IMR-90 (cell line): Measurements from ENCODE around the gene ARHGAP35.
A peak's percentile ranks its signal among the peaks of the same experiment; 100 is the strongest.

Experiments used
- BHLHE40 ChIP-seq: fragments of 150-350 bp; IDR thresholded peaks from 2 replicates; pipeline ENCODE4 v1.6.1; 2016; ENCODE audit warnings: mild to moderate bottlenecking, low read depth, low read length
- CEBPB ChIP-seq: IDR thresholded peaks from 2 replicates; pipeline ENCODE4 v1.6.1; 2012; ENCODE audit warnings: low read depth, low read length, improper control_type of control experiment
- CHD1 ChIP-seq: IDR thresholded peaks from 2 replicates; pipeline ENCODE4 v1.6.1; 2012; ENCODE audit warnings: low read depth, low read length, improper control_type of control experiment
- CTCF ChIP-seq: conservative IDR thresholded peaks from 2 replicates; pipeline ENCODE4 v1.5.1; 2012; ENCODE audit warnings: mild to moderate bottlenecking, low read depth, low read length, improper control_type of control experiment
- ELK1 ChIP-seq: fragments of 150-350 bp; IDR thresholded peaks from 2 replicates; pipeline ENCODE4 v1.6.1; 2016; ENCODE audit warnings: low read depth, mild to moderate bottlenecking, low read length, moderate library complexity, borderline replicate concordance
- MAFK ChIP-seq: IDR thresholded peaks from 2 replicates; pipeline ENCODE4 v1.6.1; 2012; ENCODE audit warnings: low read depth, low read length, improper control_type of control experiment
- MAZ ChIP-seq: IDR thresholded peaks from 2 replicates; pipeline ENCODE4 v1.6.1; 2012; ENCODE audit warnings: low read depth, mild to moderate bottlenecking, low read length, improper control_type of control experiment, moderate library complexity, borderline replicate concordance
- MXI1 ChIP-seq: IDR thresholded peaks from 2 replicates; pipeline ENCODE4 v1.6.1; 2012; ENCODE audit warnings: low read depth, mild to moderate bottlenecking, low read length, moderate library complexity, borderline replicate concordance
- POLR2A ChIP-seq: IDR thresholded peaks from 2 replicates; pipeline ENCODE4 v1.6.1; 2012; ENCODE audit warnings: mild to moderate bottlenecking, low read depth, low read length
- RAD21 ChIP-seq: IDR thresholded peaks from 2 replicates; pipeline ENCODE4 v1.6.1; 2012; ENCODE audit warnings: low read length, improper control_type of control experiment
- RFX5 ChIP-seq: IDR thresholded peaks from 2 replicates; pipeline ENCODE4 v1.8.0; 2012; ENCODE audit warnings: low read depth, mild to moderate bottlenecking, low read length, moderate library complexity
- SMC3 ChIP-seq: fragments of 150-350 bp; IDR thresholded peaks from 2 replicates; pipeline ENCODE4 v1.6.1; 2016; ENCODE audit warnings: low read depth, mild to moderate bottlenecking, antibody characterized with exemption, low read length, moderate library complexity
- USF2 ChIP-seq: fragments of 150-350 bp; IDR thresholded peaks from 2 replicates; pipeline ENCODE4 v1.6.1; 2017; ENCODE audit warnings: mild to moderate bottlenecking, antibody characterized with exemption, low read length, low read depth

DNA sequence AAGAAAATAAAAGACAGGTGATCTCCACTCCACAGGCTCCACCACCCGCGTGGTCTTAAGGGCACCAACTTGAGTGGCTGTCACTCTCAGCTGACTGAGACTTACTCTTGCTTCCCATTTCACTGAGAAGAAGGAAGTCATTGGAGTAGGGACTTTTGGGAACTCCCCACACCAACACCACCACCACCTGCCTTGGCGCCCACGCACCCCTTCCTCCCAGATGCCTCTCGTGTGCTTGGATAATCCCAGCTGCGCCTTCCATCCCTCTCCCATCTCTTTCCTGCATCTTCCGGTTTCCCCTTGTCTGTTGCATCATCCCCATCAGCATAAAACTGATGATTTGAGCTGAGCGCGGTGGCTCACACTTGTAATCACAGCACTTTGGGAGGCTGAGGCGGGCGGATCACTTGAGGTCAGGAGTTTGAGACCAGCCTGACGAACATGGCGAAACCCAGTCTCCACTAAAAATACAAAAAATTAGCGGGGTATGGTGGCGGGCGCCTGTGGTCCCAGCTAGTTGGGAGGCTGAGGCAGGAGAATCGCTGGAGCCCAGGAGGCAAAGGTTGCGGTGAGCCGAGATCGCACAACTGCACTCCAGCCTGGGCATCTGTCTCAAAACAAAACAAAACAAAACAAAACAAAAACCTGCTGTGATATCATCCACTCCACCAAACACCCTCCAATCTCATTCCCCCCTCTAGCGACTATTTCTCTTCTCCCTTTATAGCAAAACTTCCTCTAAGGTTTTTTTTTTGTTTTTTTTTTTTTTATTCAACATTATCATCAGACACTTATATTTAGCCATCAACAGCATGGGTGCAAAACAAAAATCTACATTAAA is 35.7 kb upstream of the ARHGAP35 start:
- TF ChIP-seq CTCF (0 out of 2 replicates have a peak, but pooled peaks have one; percentile 2), POLR2A (no peak), SMC3 (no peak), MAFK (no peak), CEBPB (0 out of 2 replicates have a peak, but pooled peaks have one; percentile 4), BHLHE40 (no peak), RFX5 (no peak), RAD21 (no peak), MXI1 (no peak), USF2 (no peak), CHD1 (no peak), ELK1 (no peak), MAZ (no peak)
